Muscle layer of colon (tissue), 2 donors: Measurements from ENCODE around the gene SS18L1.

ENCODE experiments used
- H3K27ac ChIP-seq: one replicate; pipeline ENCODE4 v1.7.0; 2013; ENCODE audit warnings: low read depth, mild to moderate bottlenecking, low read length, moderate library complexity
- H3K27me3 ChIP-seq, 2 donors: one replicate each; pipeline ENCODE4 v1.7.0; 2013; ENCODE audit warnings: low read length in 2 of 2, mild to moderate bottlenecking in 2 of 2; ENCODE audit not compliant: insufficient read depth in 2 of 2, control insufficient read depth in 1 of 2
- H3K36me3 ChIP-seq: one replicate; pipeline ENCODE4 v1.7.0; 2013; ENCODE audit warnings: mild to moderate bottlenecking, low read length; ENCODE audit not compliant: insufficient read depth
- H3K4me1 ChIP-seq: one replicate; pipeline ENCODE4 v1.7.0; 2013; ENCODE audit warnings: mild to moderate bottlenecking, low read length; ENCODE audit not compliant: insufficient read depth
- H3K4me3 ChIP-seq, 2 donors: one replicate each; pipeline ENCODE4 v1.7.0; 2013; ENCODE audit warnings: low read length in 2 of 2, low read depth in 1 of 2, mild to moderate bottlenecking in 1 of 2, moderate library complexity in 1 of 2
- H3K9ac ChIP-seq: one replicate; pipeline ENCODE4 v1.7.0; 2013; ENCODE audit warnings: low read length
- H3K9me3 ChIP-seq: one replicate; pipeline ENCODE4 v1.7.0; 2013; ENCODE audit warnings: mild to moderate bottlenecking, low read length
- donor health status: abdominal sarcoma.
- donor health status: Adenocarcinoma of cecum.

SS18L1 gene

DNA sequence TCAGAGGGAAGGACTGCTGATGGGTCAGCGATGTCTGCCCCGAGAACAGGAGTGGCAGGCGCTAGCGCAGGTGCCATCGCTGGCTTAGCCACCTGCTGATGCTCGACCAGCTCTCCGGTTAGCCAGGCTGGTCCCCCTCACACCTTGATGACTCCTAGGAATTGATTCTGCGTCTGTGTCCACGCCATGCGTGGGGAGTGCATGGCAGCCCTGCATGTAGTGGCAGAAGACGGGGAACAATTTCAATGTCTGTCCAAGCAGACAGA, 6.7 kb downstream of the SS18L1 start:
- peaks cover 9% of the 10 kb centered on the region for H3K4me1 ChIP-seq
- H3K27ac ChIP-seq: no peak overlapping the region

GRCh38 chr20:62151225-62151624, 7.7 kb downstream of the SS18L1 start:
- no peaks in the 10 kb centered on the region for H3K4me1 ChIP-seq
- H3K9me3 ChIP-seq: no peaks in the 10 kb centered on the region
- no peak overlapping the region for H3K4me3 ChIP-seq
- peaks cover 5% of the 10 kb centered on the region for H3K36me3 ChIP-seq
- no peak overlapping the region for H3K27ac ChIP-seq
- no peaks in the 10 kb centered on the region for H3K27me3 ChIP-seq
- H3K9ac ChIP-seq: no peak overlapping the region

More for the DNA sequence above, 6.7 kb downstream of the SS18L1 start:
- H3K4me3 ChIP-seq: no peak overlapping the region
- H3K27me3 ChIP-seq: no peaks in the 10 kb centered on the region
- peaks cover 5% of the 10 kb centered on the region for H3K36me3 ChIP-seq
- no peaks in the 10 kb centered on the region for H3K9me3 ChIP-seq
- H3K9ac ChIP-seq: no peak overlapping the region

DNA sequence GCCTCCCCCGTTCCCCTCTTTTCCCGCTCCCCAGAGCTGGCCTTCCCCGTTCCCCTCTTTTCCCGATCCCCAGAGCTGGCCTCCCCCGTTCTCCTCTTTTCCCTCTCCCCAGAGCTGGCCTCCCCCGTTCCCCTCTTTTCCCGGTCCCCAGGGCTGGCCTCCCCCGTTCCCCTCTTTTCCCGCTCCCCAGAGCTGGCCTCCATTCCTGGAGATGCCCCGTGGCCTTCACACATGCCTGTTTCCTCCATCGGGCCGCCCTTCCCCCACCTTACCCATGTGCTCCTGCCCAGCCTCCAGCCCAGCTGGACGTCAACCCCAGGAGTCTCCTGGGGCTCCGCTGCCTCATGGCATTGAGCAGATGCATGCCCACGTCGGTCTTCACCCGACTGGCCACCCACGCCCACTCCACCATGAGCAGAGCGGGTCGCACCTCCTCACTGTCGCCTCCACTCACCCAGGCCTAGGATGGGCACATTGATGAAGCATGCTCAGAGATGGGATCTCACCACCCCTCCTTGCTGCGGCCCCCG, 8.3 kb downstream of the SS18L1 start:
- Histone ChIP-seq H3K27me3 (no peaks in the 10 kb centered on the region), H3K4me1 (no peaks in the 10 kb centered on the region), H3K9ac (no peak overlapping the region), H3K36me3 (peaks cover 5% of the 10 kb centered on the region), H3K9me3 (no peaks in the 10 kb centered on the region), H3K27ac (no peak overlapping the region), H3K4me3 (no peak overlapping the region)

- Histone ChIP-seq H3K27ac (no peak overlapping the region), H3K36me3 (peaks cover 12% of the 10 kb centered on the region), H3K9ac (no peak overlapping the region), H3K4me1 (no peaks in the 10 kb centered on the region), H3K4me3 (no peak overlapping the region), H3K9me3 (no peaks in the 10 kb centered on the region), H3K27me3 (no peaks in the 10 kb centered on the region)
Observed at GRCh38 chr20:62155428-62156253, 12.1 kb downstream of the SS18L1 start.

- peaks cover 18% of the 10 kb centered on the region for H3K36me3 ChIP-seq
- no peak overlapping the region for H3K9ac ChIP-seq
- H3K4me3 ChIP-seq: no peak overlapping the region
- no peaks in the 10 kb centered on the region for H3K9me3 ChIP-seq
- H3K27ac ChIP-seq: no peak overlapping the region
- H3K27me3 ChIP-seq: no peaks in the 10 kb centered on the region
- H3K4me1 ChIP-seq: no peaks in the 10 kb centered on the region
Observed at GRCh38 chr20:62156254-62156556, 12.6 kb downstream of the SS18L1 start.

DNA sequence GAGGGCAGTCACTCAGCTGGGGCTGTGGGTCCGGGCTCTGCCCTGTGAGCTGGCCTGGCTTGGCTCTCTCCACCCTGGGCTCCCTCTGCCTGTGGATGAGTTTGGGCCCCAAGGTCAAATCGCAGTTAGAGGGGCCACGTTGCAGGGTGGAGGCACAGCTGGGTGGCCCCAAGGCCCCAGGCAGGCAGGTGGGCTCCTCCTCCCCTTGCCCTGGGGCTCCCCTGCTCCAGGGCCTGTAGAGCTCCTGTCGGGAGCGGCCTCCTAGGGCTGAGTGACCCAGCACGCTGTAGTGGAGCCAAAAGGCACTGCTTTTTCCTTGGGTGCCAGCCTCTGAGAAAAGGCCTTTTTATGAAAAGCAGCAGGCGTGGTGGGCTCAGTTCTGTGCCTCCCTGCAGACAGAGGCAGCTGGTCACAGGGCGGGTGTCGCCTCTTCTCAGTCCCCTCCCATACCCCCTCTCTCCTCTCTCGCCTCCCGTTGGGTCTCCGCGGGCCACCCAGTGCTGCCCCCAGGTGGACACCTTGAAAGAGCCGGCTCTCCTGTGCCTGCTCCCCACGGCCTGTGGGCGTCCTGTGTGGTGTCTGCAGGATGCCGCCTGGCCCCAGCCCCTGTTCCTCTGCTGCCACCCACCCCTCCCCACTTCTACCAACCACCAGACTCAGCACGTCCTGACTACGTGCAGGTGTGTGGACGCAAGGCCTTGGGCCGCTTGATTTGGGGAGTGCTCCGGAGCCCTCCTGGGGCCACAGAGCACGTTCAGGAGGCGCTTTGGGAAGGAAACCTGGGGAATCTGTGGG, 13.2 kb downstream of the SS18L1 start:
- no peaks in the 10 kb centered on the region for H3K27me3 ChIP-seq
- H3K9me3 ChIP-seq: no peaks in the 10 kb centered on the region
- H3K4me3 ChIP-seq: no peak overlapping the region
- no peak overlapping the region for H3K9ac ChIP-seq
- H3K4me1 ChIP-seq: no peaks in the 10 kb centered on the region
- peaks cover 24% of the 10 kb centered on the region for H3K36me3 ChIP-seq
- no peak overlapping the region for H3K27ac ChIP-seq

DNA sequence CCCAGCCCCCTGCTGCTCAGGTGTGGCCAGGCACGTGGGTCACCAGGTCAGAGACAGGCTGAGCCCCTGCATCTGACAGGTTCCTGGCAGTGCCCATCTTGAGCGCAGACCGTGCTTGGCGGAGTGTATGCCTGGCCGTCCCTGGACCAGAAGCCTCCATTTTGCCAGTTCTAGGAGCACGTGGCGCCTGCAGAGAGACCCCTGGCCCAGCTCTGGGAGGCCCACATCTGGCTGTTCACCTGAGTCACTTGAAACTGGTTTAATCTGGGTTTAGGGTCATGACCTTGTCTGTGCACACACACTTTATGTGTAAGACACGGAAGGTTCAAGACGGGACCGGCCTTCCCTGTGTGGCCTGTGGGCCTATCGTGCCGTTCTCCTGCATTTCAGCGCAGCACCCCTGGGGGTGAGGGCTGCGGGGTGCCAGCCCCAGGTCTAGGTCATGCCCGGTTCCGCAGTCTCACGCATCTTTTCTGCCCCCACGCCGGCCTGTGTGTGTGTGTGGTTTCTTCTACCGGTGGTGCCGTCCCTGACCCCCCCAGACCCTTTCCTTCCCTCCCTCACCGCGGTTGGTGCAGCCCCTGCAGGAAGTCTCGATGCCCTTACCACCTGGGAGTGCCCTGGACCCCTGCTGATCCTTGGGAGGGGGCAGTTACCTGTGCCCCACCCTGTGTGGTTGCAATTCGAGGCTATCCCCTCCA, 14.0 kb downstream of the SS18L1 start:
- Histone ChIP-seq H3K9ac (no peak overlapping the region), H3K36me3 (peaks cover 25% of the 10 kb centered on the region), H3K4me1 (no peaks in the 10 kb centered on the region), H3K27me3 (no peaks in the 10 kb centered on the region), H3K9me3 (no peaks in the 10 kb centered on the region), H3K4me3 (no peak overlapping the region), H3K27ac (no peak overlapping the region)

GRCh38 chr20:62158088-62158400, 14.5 kb downstream of the SS18L1 start:
- no peaks in the 10 kb centered on the region for H3K27me3 ChIP-seq
- no peak overlapping the region for H3K4me3 ChIP-seq
- no peaks in the 10 kb centered on the region for H3K4me1 ChIP-seq
- H3K36me3 ChIP-seq: peaks cover 25% of the 10 kb centered on the region
- no peaks in the 10 kb centered on the region for H3K9me3 ChIP-seq
- H3K9ac ChIP-seq: no peak overlapping the region
- no peak overlapping the region for H3K27ac ChIP-seq

DNA sequence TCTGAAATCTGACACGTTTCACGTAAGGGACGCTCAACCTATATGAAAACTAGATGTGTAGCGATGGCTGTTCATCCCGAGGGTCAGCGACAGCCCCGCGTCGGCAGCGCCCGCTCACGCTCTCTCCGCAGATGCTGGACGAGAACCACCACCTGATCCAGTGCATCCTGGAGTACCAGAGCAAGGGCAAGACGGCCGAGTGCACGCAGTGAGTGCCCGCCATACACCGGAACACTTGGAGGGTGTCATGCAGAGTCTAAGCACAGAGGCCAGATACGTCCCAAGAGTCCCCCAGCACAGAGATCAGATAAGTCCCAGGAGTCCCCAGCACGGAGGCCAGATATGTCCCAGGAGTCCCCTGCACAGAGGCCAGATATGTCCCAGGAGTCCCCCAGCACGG, 15.0 kb downstream of the SS18L1 start:
- Histone ChIP-seq H3K4me1 (no peaks in the 10 kb centered on the region), H3K27me3 (no peaks in the 10 kb centered on the region), H3K36me3 (peaks cover 27% of the 10 kb centered on the region), H3K9ac (no peak overlapping the region), H3K9me3 (no peaks in the 10 kb centered on the region), H3K27ac (no peak overlapping the region), H3K4me3 (no peak overlapping the region)

- Histone ChIP-seq H3K36me3 (peaks cover 30% of the 10 kb centered on the region), H3K9me3 (no peaks in the 10 kb centered on the region), H3K4me3 (no peak overlapping the region), H3K27ac (no peak overlapping the region), H3K4me1 (no peaks in the 10 kb centered on the region), H3K9ac (no peak overlapping the region), H3K27me3 (no peaks in the 10 kb centered on the region)
Observed at GRCh38 chr20:62159052-62159451, 15.5 kb downstream of the SS18L1 start.

GRCh38 chr20:62159839-62160238, 16.3 kb downstream of the SS18L1 start:
- no peak overlapping the region for H3K9ac ChIP-seq
- no peak overlapping the region for H3K27ac ChIP-seq
- H3K4me1 ChIP-seq: no peaks in the 10 kb centered on the region
- peaks cover 35% of the 10 kb centered on the region for H3K36me3 ChIP-seq
- H3K4me3 ChIP-seq: no peak overlapping the region
- no peaks in the 10 kb centered on the region for H3K27me3 ChIP-seq
- H3K9me3 ChIP-seq: no peaks in the 10 kb centered on the region
